ENCODE results near the gene MAPKBP1. TPM values are rescaled to one million over a fixed set of nuclear protein-coding genes. Genes with fewer than 3 reads are reported as not detected.

Gene MAPKBP1
- polyA plus RNA-seq, 2 of the 4 experiments (the other 2 are of a cell fraction), result 2.5 to 6.1 TPM

GRCh38 chr15:41823502-41823901 lies 49.2 kb downstream of the MAPKBP1 start:
- Histone ChIP-seq H3K4me2 (no peak overlapping the region), H3K4me3 (no peak overlapping the region), H3K4me1 (0 out of 3 replicates have a peak, but pooled peaks cover 3% of the 10 kb centered on the region), H3K27ac (no peak overlapping the region), H3K9me3 (no peaks in the 10 kb centered on the region)
- no peak for DNase-seq (ENCODE audit: low read depth in 1 of 2, low spot score in 1 of 2)
- ChIA-PET CTCF (interaction anchor here (1.0 to 3.5 kb wide), 4 partner anchors 10 to 220 kb away, joined by 3 to 16 read pairs (median 4); no protein-coding TSS in a partner anchor), POLR2A (no interaction called here)
- FAIRE-seq, result no peak
- ATAC-seq, result no peak
- whole genome bisulfite sequencing (ENCODE audit: missing lambda C conversion rate), result 80% methylated on average over 2 of the region's 11 CpGs
- TF ChIP-seq E2F6 (IDR thresholded peaks at IDR 0.05; ENCODE audit: borderline replicate concordance, low read depth) (no peak), ZNF302 (CRISPR knock-in tag; IDR thresholded peaks at IDR 0.05) (no peak), CBX2 (IDR thresholded peaks at IDR 0.05; ENCODE audit: borderline replicate concordance, low read depth) (no peak), POLR2AphosphoS2 (conservative IDR thresholded peaks at IDR 0.05; ENCODE audit: low read length) (no peak), ZC3H11A (IDR thresholded peaks at IDR 0.05) (no peak), SMC3 (IDR thresholded peaks at IDR 0.05) (no peak), CTCF (IDR thresholded peaks at IDR 0.05) (no peak), HES2 (IDR thresholded peaks at IDR 0.05) (no peak), HOXA7 (CRISPR knock-in tag; IDR thresholded peaks at IDR 0.05) (no peak), SREBF2 (IDR thresholded peaks at IDR 0.05) (no peak), PBX3 (IDR thresholded peaks at IDR 0.05) (no peak), HOXB5 (CRISPR knock-in tag; IDR thresholded peaks at IDR 0.05) (no peak), JUN (IDR thresholded peaks at IDR 0.05) (no peak), PHF8 (IDR thresholded peaks at IDR 0.05; ENCODE audit: borderline replicate concordance, low read depth) (no peak), REST (IDR thresholded peaks at IDR 0.05) (no peak), CHD2 (IDR thresholded peaks at IDR 0.05; ENCODE audit: low read length, partially characterized antibody) (no peak), FOSL2 (IDR thresholded peaks at IDR 0.05) (no peak), FOSL2 (CRISPR knock-in tag; IDR thresholded peaks at IDR 0.05) (no peak)

GRCh38 chr15:41824062-41824745 lies 49.9 kb downstream of the MAPKBP1 start:
- Histone ChIP-seq H3K4me2 (no peak overlapping the region), H3K4me3 (no peak overlapping the region), H3K27ac (no peak overlapping the region), H3K9me3 (no peaks in the 10 kb centered on the region), H3K4me1 (0 out of 3 replicates have a peak, but pooled peaks cover 7% of the 10 kb centered on the region)
- no peak for FAIRE-seq
- WGBS (ENCODE audit: missing lambda C conversion rate), result 85% methylated on average over 12 of the region's 19 CpGs
- ChIA-PET CTCF (interaction anchor here (1.0 to 3.5 kb wide), 4 partner anchors 11 to 221 kb away, joined by 3 to 16 read pairs (median 4); no protein-coding TSS in a partner anchor), POLR2A (no interaction called here)
- ATAC-seq, result no peak
- TF ChIP-seq EHMT2 (IDR thresholded peaks at IDR 0.05; ENCODE audit: low read depth), result no peak
- TF ChIP-seq RNF2 (IDR thresholded peaks at IDR 0.05; ENCODE audit: borderline replicate concordance, low read depth), result no peak
- no peak for TF ChIP-seq PHF8 (IDR thresholded peaks at IDR 0.05; ENCODE audit: borderline replicate concordance, low read depth)
- no peak for TF ChIP-seq CEBPB (IDR thresholded peaks at IDR 0.05)
- no peak for DNase-seq (ENCODE audit: low read depth in 1 of 2, low spot score in 1 of 2)

Measured in A549 (cell line).